GM13976 (cell line): ENCODE data around the gene COPB2.
"Not testable (repeated sequence)": the region's sequence is repeated elsewhere in the genome, so short reads cannot be mapped to it uniquely, and the experiment has no call there.

Source experiments
- DNase-seq: peaks from one replicate; pipeline ENCODE4 v3.0.0; 2012; ENCODE audit warnings: low spot score
- CTCF ChIP-seq: IDR thresholded peaks from 2 replicates; pipeline ENCODE4 v1.5.1; 2012; ENCODE audit warnings: borderline replicate concordance, mild to moderate bottlenecking; ENCODE audit not compliant: insufficient read depth; ENCODE audit errors: extremely low read depth, missing control alignments, control extremely low read depth
- in situ Hi-C: fragments of 300-500 bp; cut with MboI; formaldehyde crosslinking; loops from one replicate; pipeline ENCODE4 v1.12.0; 2022; ENCODE audit warnings: low sequenced_read_pairs, mixed read lengths, inconsistent platforms; ENCODE audit not compliant: unreplicated experiment

COPB2 gene

GRCh38 chr3:139414608-139415224 is 25.3 kb upstream of the COPB2 start:
- no peak for DNase-seq
- in situ Hi-C loops, result no loop called here
- no peak for TF ChIP-seq CTCF

GRCh38 chr3:139412891-139413290 is 23.4 kb upstream of the COPB2 start:
- in situ Hi-C loops, DNase-seq: not testable (repeated sequence)

GRCh38 chr3:139401155-139401554 is 11.7 kb upstream of the COPB2 start:
- in situ Hi-C loops, DNase-seq: not testable (repeated sequence)

- no peak for TF ChIP-seq CTCF
- DNase-seq, result no peak
- in situ Hi-C loops, result no loop called here
Observed at GRCh38 chr3:139396707-139397106, 7.3 kb upstream of the COPB2 start.

GRCh38 chr3:139394116-139394515 is 4.7 kb upstream of the COPB2 start:
- TF ChIP-seq CTCF, result no peak
- DNase-seq, result no peak
- in situ Hi-C loops, result no loop called here

- in situ Hi-C loops, result no loop called here
- DNase-seq, result no peak
- TF ChIP-seq CTCF, result no peak
Observed at GRCh38 chr3:139388821-139389551, 461 bp downstream of the COPB2 start.

GRCh38 chr3:139388077-139388476 is 1.4 kb downstream of the COPB2 start:
- in situ Hi-C loops, result no loop called here
- DNase-seq, result no peak
- TF ChIP-seq CTCF, result no peak

GRCh38 chr3:139382291-139382690 is 7.2 kb downstream of the COPB2 start:
- DNase-seq, in situ Hi-C loops: not testable (repeated sequence)
